Keratinocyte (primary cell): ENCODE measurements around the gene CNGA1.

Source experiments
- CTCF ChIP-seq, 3 experiments: IDR thresholded peaks in 1 of 3; conservative IDR thresholded peaks in 1 of 3; optimal IDR thresholded peaks in 1 of 3; 2 replicates in 2 of 3; 3 replicates in 1 of 3; pipeline versions ENCODE3 to v1.5.1; 2011; ENCODE audit warnings: low read length in 3 of 3, mild to moderate bottlenecking in 3 of 3, moderate library complexity in 2 of 3, control low read depth in 1 of 3, inconsistent platforms in 1 of 3; ENCODE audit not compliant: insufficient read depth in 2 of 3; ENCODE audit errors: extremely low read depth in 1 of 3
- EZH2 ChIP-seq: IDR thresholded peaks from one replicate; pipeline ENCODE4 v1.6.1; 2012; ENCODE audit warnings: inconsistent platforms, mild to moderate bottlenecking, low read length, moderate library complexity

GRCh38 chr4:48032721-48033120 lies 16.2 kb upstream of the CNGA1 start:
- TF ChIP-seq CTCF (optimal IDR thresholded peaks at IDR 0.05 in 1 of 3, IDR thresholded peaks at IDR 0.05 in 1 of 3, conservative IDR thresholded peaks at IDR 0.05 in 1 of 3; ENCODE audit: extremely low read depth in 1 of 3, insufficient read depth in 2 of 3, low read length in 3 of 3) (no peak), EZH2 (no peak)
